HG02973 (cell line): ENCODE results near the gene HOXC6.

ENCODE experiments used
- ATAC-seq: cut with Tn5 transposase; IDR thresholded peaks from one replicate; pipeline ENCODE4 v1.9.1; 2021; ENCODE audit warnings: moderate library complexity; ENCODE audit not compliant: unreplicated experiment

Gene HOXC6

DNA sequence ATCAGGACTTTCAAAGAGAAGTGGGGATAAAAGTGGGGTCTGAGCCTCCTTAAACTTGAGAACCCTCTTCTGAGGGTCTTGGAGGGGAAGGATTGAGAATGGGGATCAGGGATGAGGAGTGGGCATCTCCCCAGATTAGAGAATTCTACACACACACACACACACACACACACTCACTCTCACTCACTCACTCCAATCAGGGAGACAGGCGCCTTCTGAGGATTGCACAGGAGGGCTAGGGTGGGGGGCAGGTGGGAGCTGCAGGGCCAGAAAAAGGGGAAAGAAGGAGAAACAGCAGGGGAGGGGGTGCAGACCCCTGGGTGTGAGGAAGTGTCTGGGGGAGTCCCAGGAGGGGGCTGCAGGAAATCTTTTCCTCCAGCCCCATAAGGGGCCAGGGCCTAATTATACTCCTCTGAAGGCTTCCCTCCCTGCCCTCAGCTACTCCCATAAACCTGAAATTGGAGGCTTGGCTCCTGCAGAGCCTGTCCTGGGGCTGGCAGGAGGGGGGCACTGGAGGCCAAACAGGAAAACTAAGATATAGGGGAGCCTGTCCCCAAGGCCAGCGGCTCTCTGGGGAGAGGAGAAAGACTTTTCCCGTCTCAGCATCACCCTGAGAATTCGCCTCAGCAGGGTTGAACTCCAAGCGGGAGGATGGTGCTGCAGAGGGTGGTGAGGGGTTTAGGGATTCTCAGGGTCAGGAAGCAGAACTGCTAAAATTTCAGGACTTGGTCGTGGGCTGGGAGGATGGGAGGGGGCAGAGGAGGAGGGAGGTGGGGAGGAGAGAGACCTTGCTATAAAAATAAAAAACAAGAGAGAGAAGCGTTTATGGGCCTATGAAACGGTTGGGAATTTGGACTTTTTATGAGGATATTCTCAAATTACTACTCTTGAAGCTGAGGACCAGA lies 26.7 kb upstream of the HOXC6 start:
- no peak for ATAC-seq

- no peak for ATAC-seq
Measured at GRCh38 chr12:54002278-54002914, 25.8 kb upstream of the HOXC6 start.

DNA sequence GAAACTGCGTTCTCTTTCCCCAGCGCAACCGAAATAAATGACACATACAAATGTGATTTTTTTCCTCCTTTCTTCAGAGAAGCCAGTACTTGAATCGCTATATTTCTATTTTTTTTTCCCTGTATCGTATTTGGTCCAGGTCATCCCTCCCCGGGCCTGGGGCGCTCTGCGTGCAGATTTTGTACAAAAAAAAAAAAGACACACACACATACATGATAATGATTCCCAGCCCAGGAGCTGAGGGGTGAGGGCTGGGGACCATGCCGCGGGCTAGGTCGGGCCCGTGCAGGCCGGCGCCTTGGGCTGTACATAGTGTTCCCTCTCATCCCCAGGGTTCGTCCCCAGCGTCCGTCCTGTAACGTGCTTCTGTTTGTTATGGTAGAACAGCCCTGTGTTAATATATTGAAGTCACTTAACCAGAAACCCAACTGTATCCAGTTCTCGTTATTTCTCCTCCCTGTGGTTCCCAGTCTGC lies 25.3 kb upstream of the HOXC6 start:
- ATAC-seq: no peak

DNA sequence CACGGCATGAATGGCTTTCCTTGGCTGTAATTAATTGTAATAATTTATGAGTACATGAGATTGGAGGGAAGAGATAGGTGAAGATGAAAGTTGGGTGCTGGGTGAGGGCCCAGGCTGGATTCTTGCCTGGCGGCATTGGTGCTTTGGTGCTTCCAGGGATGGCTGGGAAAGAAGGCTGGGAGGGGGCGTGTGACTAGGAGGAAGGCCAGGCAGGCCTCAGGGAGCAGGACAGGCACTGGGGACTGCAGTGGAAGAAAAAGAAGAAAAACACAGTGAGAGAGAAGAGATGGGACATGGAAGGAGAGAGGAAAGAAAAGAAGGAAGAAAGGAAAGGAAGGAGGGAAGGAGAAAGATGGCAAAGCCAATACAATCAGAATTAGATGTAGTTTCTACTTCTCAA lies 24.6 kb upstream of the HOXC6 start:
- ATAC-seq: no peak

DNA sequence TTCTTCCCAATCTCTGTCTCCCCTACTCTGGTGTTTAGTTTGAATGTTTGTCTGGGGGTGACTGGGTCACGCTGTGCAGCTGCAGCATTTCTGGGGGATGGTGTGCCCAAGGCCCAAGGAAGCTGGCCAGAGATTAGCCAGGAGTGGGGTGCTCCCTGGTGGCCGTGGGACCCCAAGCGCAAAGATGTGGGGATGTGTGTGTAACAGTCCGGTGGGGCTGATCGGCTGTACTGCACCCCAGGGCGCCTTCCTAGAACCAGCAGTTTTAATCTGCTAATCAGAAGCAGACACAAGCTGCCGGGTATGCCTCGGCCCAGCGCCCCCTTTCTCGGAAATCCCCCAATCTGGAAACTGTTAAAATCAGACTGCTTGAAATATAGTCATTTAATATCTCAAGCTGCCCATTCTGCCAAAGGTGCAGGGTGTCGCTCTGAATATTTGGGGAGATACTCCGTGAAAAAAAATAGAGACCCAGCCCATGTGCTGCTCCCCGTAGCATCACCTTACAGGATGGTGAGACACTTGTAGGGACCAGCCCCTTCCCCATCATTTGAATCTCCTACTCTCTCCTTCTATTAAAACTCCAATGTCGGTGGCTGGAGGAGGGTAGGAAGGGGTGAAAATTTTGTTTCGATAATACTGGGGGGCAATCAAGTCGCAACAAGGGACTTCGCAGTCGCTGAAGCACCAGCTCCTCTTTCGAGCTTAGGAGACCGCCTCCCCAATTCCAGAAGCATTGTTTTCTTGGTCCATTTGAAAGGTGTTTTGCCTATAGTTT lies 24.0 kb upstream of the HOXC6 start:
- no peak for ATAC-seq

DNA sequence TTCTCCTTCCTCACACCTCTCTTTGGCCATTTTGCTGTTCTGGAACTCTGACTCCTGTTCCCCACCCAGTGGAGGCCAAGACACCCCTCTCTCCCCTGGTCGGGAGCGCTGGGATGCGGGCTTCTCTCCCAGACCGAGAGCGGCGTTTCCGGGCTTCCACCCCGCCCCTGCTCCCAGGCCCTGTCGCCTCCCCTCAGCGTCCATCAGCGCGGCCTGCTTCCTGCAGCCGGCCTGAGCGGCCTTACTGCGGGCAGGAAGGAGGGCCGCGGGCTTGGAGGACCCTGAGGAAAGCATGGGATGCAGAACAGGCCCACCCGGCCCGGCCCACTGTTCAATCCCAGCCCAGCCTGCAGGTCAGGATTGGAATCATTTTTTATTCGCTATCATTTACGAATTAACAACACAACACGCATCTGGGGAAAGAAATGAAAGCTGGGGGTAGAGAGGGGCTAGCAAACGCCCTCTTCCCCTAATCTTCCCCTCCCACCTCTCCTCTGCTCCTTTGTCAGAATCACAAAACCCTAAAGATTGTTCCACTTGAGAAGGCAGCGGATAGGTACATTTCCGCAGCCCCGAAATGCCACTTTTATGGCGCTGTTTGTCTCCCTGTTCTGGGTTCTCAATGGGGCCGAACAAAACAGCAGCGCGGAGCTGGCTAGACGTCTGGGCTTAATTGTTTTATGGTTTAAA lies 23.3 kb upstream of the HOXC6 start:
- no peak for ATAC-seq

DNA sequence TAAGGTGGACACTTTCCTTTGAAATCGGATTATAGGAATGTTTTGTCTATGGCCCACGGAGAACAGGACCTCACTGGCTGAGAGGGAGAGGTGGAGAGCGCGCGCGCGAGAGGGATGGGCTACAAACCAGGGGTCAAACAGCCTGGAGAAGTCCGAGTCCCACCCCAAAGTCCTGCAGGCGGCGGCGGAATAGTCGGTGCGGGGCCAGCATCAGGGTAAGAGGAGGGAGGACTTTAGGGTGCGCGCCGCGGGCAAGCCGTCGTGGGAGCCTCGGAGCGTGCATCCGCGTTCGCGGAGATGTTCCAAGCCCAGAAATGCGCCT lies 22.7 kb upstream of the HOXC6 start:
- ATAC-seq: no peak

- no peak for ATAC-seq
Measured at GRCh38 chr12:54005853-54006558, 22.2 kb upstream of the HOXC6 start.

GRCh38 chr12:54006559-54007220 lies 21.6 kb upstream of the HOXC6 start:
- no peak for ATAC-seq

DNA sequence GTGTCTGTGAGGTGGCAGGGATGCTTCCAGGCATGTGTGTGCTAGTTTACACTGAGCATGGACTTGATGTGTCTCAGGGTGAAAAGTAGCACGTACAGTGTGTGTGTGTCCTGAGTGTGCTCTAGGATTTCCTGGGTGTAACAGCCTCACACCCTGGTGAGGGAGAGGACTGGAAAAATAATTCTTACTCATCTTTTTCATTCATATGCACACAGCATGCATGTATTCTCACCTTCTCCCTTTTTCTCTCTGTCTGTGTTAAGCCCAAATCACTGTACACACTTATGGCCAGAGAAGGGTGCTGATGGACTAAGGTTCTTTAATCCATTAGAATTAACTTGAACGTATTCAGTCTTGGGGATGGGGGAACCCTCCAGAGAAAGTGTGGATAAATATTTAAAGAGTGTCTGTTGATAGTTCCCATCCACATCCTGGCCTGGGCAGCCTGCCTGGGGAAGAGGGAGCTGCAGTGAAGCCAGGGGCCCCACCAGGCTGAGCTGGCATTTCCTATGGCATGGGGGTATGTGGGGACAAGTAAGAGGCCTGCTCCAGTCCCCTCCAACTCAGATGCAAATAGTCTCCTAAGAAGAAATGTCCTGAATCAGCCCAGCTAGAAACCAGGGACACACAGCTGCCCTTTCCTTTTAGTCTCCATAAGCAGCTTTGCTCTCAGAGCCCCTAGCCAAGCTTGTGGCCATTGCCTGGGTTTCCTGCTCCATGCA lies 20.5 kb upstream of the HOXC6 start:
- no peak for ATAC-seq

GRCh38 chr12:54008260-54008552 lies 20.0 kb upstream of the HOXC6 start:
- no peak for ATAC-seq

DNA sequence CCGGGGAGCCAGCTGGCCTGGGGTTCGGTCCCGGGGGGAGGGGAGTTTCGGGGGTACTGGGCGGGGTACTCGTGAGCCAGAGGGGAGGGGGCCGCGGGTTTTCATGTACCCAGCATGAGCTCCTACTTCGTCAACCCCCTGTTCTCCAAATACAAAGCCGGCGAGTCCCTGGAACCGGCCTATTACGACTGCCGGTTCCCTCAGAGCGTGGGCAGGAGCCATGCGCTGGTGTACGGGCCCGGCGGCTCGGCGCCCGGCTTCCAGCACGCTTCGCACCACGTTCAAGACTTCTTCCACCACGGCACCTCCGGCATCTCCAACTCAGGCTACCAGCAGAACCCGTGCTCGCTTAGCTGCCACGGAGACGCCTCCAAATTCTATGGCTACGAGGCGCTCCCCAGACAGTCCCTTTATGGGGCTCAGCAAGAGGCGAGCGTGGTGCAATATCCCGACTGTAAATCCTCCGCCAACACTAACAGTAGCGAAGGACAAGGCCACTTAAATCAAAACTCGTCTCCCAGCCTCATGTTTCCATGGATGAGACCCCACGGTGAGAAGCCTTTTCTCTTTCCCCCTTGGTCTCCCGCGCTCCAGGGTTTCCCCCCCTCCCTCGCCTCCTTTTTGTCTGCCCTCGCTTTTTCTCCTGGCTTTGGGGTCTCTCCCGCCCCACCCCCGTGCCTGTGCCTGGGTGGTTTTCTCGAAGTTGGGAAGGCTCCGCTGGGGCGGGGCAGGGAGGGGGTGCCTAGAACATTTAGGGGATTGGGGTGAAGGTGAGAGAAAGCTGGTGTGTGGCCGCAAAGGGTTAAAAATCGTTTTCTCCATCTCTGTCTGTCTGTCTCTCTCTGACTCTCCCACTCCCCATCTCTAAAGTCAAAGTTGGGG lies 18.8 kb upstream of the HOXC6 start:
- no peak for ATAC-seq

- no peak for ATAC-seq
Measured at GRCh38 chr12:54010053-54010971, 17.9 kb upstream of the HOXC6 start.

DNA sequence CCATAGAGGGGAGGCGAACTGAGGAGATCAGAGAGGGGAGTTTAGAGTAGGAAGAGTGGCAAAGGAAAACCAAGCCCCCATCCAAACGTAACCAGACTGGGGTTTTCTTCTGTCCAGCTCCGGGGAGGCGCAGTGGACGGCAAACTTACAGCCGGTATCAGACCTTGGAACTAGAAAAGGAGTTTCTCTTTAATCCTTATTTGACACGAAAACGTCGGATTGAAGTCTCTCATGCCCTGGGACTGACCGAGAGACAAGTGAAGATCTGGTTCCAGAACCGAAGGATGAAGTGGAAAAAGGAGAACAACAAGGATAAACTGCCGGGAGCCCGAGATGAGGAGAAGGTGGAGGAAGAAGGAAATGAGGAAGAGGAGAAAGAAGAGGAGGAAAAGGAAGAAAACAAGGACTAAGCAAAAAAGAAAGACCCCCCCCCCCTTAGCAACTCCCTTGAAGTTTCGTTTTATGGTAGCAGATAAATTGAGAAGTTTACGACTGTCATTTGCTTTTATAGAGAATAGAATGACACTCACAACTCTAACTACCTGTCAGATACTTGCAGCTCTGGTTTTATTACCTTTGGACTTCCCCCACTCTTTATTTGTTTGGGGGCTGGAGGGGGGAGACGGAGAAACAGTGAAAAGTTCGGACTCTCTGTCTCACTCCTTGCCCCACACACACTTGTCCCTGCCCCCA lies 17.1 kb upstream of the HOXC6 start:
- no peak for ATAC-seq

- ATAC-seq: no peak
Measured at GRCh38 chr12:54011665-54012532, 16.3 kb upstream of the HOXC6 start.
